ENCODE measurements around the gene SCLY. TPM values are rescaled to one million over a fixed set of nuclear protein-coding genes. Genes with fewer than 3 reads are reported as not detected.

Gene SCLY
- total and polyA plus RNA-seq, 2 of the 8 experiments (the other 6 are each of a cell fraction or from before 2014, with no cell fraction given), result 79.0 to 79.5 TPM

DNA sequence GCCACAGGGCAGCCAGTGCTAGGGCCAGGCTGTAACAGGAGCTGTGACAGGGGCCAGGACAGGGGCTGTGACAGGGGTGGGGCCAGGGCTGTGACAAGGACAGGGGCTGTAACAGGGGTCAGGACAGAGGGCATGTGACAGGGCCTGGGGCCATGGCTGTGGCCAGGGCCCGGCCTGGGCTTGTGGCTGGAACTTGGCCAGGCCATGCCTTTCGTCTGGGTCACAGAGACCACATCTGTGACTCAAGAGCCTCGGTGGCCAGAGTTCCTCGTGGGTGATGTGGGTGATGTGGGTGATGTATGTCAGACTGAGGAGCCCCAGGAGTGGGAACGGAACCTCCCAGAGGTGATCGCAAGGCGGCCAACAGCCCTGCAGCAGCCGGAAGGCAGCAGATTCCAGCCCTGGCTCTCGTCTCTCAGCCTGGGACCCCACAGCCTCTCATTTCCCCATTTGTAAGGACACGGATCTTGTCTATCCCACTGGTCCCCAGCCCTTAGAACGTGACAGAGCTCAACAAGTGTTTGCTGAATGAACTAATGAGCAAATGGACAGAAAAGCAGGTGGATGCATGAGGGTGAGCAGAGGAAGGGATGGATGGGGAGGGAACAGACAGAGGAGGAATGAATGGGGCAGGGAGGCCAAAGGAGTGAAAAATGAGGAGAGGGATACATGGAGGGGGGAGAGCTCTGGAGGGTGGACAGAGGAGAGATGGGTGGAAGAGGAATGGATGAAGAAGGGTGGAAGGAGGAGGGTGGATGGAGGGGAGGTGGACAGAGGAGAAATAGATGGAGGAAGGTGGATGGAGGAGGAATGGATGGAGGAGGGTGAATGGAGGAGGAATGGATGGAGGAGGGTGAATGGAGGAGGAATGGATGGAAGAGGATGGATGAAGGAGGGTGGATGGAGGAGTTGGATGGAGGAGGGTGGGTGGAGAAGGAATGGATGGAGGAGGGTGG, 56.7 kb downstream of the SCLY start:
- Histone ChIP-seq H3K4ac (replicated peaks; ENCODE audit: insufficient read length, low read depth, low read length) (no peak overlapping the region), H2AFZ (ENCODE audit: low read length) (no peak overlapping the region), H4K20me1 (replicated peaks in 1 of 2; ENCODE audit: control insufficient read depth in 1 of 2, insufficient read depth in 2 of 2, low read length in 2 of 2) (no peaks in the 10 kb centered on the region), H2BK15ac (ENCODE audit: low read length) (no peak overlapping the region), H3K9me3 (ENCODE audit: insufficient read depth in 2 of 2, low read depth in 1 of 2, low read length in 1 of 2) (peaks cover 0 to 5% of the 10 kb centered on the region in 2 experiments; a peak in 1 of 4 replicates), H3K4me2 (ENCODE audit: insufficient read depth in 1 of 2, low read depth in 2 of 2, low read length in 2 of 2) (no peak overlapping the region), H2BK5ac (ENCODE audit: low read depth, low read length) (no peak overlapping the region), H3K36me3 (ENCODE audit: control insufficient read depth in 2 of 4, insufficient read depth in 4 of 4, low read length in 3 of 4) (no peaks in the 10 kb centered on the region), H3K23ac (ENCODE audit: insufficient read length) (no peak overlapping the region), H3K56ac (replicated peaks; ENCODE audit: insufficient read length, low read depth, low read length) (no peak overlapping the region), H3K18ac (ENCODE audit: extremely low read depth, low read length) (no peak overlapping the region), H4K5ac (ENCODE audit: insufficient read length, low read depth, low read length) (no peak overlapping the region), H3K4me3 (ENCODE audit: extremely low read depth in 1 of 4, insufficient read depth in 2 of 4, low read depth in 3 of 4, low read length in 4 of 4) (no peak overlapping the region), H3K27ac (ENCODE audit: low read depth, low read length) (no peak overlapping the region), H3K79me1 (ENCODE audit: low read depth, low read length) (no peaks in the 10 kb centered on the region), H3K27me3 (replicated peaks in 1 of 4; ENCODE audit: control insufficient read depth in 3 of 4, extremely low read depth in 1 of 4, insufficient read depth in 3 of 4, low read length in 3 of 4) (no peaks in the 10 kb centered on the region; a peak in 1 of 7 replicates), H2BK12ac (ENCODE audit: low read depth, low read length) (no peak overlapping the region), H4K8ac (ENCODE audit: extremely low read depth, insufficient read depth, low read length) (no peak overlapping the region), H3K23me2 (ENCODE audit: low read depth, low read length) (peaks cover 14% of the 10 kb centered on the region; the same call in 1 of the 2 replicates), H2BK120ac (replicated peaks; ENCODE audit: low read depth, low read length) (no peak overlapping the region), H3K9ac (replicated peaks in 1 of 4; ENCODE audit: extremely low read depth in 1 of 4, low read depth in 3 of 4, low read length in 3 of 4) (no peak overlapping the region), H3K79me2 (ENCODE audit: control insufficient read depth in 1 of 2, insufficient read depth in 2 of 2, low read length in 2 of 2) (no peaks in the 10 kb centered on the region), H3K14ac (ENCODE audit: insufficient read length) (no peak overlapping the region), H2BK20ac (ENCODE audit: low read length) (no peak overlapping the region), H4K91ac (replicated peaks; ENCODE audit: insufficient read length, low read length) (no peak overlapping the region), H2AK5ac (ENCODE audit: low read depth, low read length) (no peak overlapping the region), H3K4me1 (replicated peaks in 1 of 4; ENCODE audit: control insufficient read depth in 3 of 4, insufficient read depth in 4 of 4, low read length in 3 of 4) (peaks cover 0 to 6% (median 2%) of the 10 kb centered on the region in 4 experiments; a peak in 3 of 7 replicates)
- DNase-seq (ENCODE audit: low read depth in 1 of 2, low spot score in 2 of 2), result no peak
- 87% methylated on average over 11 of the region's 11 CpGs; no CpG with 5 or more reads in 1 of the 2 experiments for WGBS, 2 experiments (ENCODE audit: extremely low coverage in 1 of 2, insufficient coverage in 1 of 2, insufficient read length in 1 of 2, insufficient replicate concordance in 2 of 2, low coverage in 1 of 2, low lambda C conversion rate in 2 of 2, missing lambda C conversion rate in 1 of 2)
- FAIRE-seq, result no peak
- ChIA-PET CTCF (ENCODE audit: partially characterized antibody) (interaction anchor here (0.8 kb wide), 1 partner anchor 34 kb away, joined by 3 read pairs; no protein-coding TSS in a partner anchor), POLR2A (ENCODE audit: partially characterized antibody) (interaction anchor here (0.9 kb wide), 1 partner anchor 19 kb away, joined by 3 read pairs; no protein-coding TSS in a partner anchor)
- TF ChIP-seq KDM4A (IDR thresholded peaks at IDR 0.05; ENCODE audit: low read depth, low read length, severe bottlenecking), result no peak
- TF ChIP-seq, protein P1, sequence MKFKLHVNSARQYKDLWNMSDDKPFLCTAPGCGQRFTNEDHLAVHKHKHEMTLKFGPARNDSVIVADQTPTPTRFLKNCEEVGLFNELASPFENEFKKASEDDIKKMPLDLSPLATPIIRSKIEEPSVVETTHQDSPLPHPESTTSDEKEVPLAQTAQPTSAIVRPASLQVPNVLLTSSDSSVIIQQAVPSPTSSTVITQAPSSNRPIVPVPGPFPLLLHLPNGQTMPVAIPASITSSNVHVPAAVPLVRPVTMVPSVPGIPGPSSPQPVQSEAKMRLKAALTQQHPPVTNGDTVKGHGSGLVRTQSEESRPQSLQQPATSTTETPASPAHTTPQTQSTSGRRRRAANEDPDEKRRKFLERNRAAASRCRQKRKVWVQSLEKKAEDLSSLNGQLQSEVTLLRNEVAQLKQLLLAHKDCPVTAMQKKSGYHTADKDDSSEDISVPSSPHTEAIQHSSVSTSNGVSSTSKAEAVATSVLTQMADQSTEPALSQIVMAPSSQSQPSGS (IDR thresholded peaks at IDR 0.05; ENCODE audit: low read length), result no peak
- no peak for TF ChIP-seq CHD2 (IDR thresholded peaks at IDR 0.05; ENCODE audit: low read length)
- no peak for TF ChIP-seq CREB1 (IDR thresholded peaks at IDR 0.05)
- TF ChIP-seq BCL11A (IDR thresholded peaks at IDR 0.05; ENCODE audit: low read depth in 2 of 2, low read length in 2 of 2), result no peak
- no peak for TF ChIP-seq POU5F1 (IDR thresholded peaks at IDR 0.05; ENCODE audit: low read depth, low read length)
- TF ChIP-seq KDM1A (IDR thresholded peaks at IDR 0.05; ENCODE audit: borderline replicate concordance, low read length), result no peak
- no peak for TF ChIP-seq CTBP2 (IDR thresholded peaks at IDR 0.05; ENCODE audit: borderline replicate concordance, insufficient read depth, insufficient read length, low read length)
- no peak for TF ChIP-seq CBX5 (IDR thresholded peaks at IDR 0.05; ENCODE audit: low read depth, low read length)
- no peak for TF ChIP-seq SIRT6 (IDR thresholded peaks at IDR 0.05; ENCODE audit: low read length)
